IPS-18a (cell line): ENCODE results near the gene CSNK2A1.
"Not testable (repeated sequence)": the region's sequence is repeated elsewhere in the genome, so short reads cannot be mapped to it uniquely, and the experiment has no call there.

Experiments used
- H3K27ac ChIP-seq: one replicate; pipeline ENCODE4 v1.5.1; 2013; ENCODE audit warnings: low read length
- H3K27me3 ChIP-seq: one replicate; pipeline ENCODE4 v1.6.1; 2013; ENCODE audit warnings: mild to moderate bottlenecking, low read length; ENCODE audit not compliant: control insufficient read depth, insufficient read depth
- H3K36me3 ChIP-seq: one replicate; pipeline ENCODE4 v1.6.1; 2013; ENCODE audit warnings: low read depth, low read length; ENCODE audit not compliant: control insufficient read depth
- H3K4me1 ChIP-seq: one replicate; pipeline ENCODE4 v1.6.1; 2013; ENCODE audit warnings: low read depth, low read length; ENCODE audit not compliant: control insufficient read depth
- H3K4me3 ChIP-seq: one replicate; pipeline ENCODE4 v1.5.1; 2013; ENCODE audit warnings: low read length
- H3K9ac ChIP-seq: one replicate; pipeline ENCODE4 v1.6.1; 2013; ENCODE audit warnings: mild to moderate bottlenecking, low read length, moderate library complexity
- H3K9me3 ChIP-seq: one replicate; pipeline ENCODE4 v1.6.1; 2013; ENCODE audit warnings: low read depth, low read length; ENCODE audit not compliant: control insufficient read depth

Gene CSNK2A1

GRCh38 chr20:530321-530720 is 13.3 kb downstream of the CSNK2A1 start:
- Histone ChIP-seq H3K27ac (no peak overlapping the region), H3K9me3 (no peaks in the 10 kb centered on the region), H3K27me3 (no peaks in the 10 kb centered on the region), H3K4me3 (no peak overlapping the region), H3K4me1 (no peaks in the 10 kb centered on the region), H3K36me3 (peaks cover 16% of the 10 kb centered on the region), H3K9ac (no peak overlapping the region)

- Histone ChIP-seq H3K9ac (no peak overlapping the region), H3K9me3 (no peaks in the 10 kb centered on the region), H3K4me1 (no peaks in the 10 kb centered on the region), H3K36me3 (peaks cover 16% of the 10 kb centered on the region), H3K27me3 (no peaks in the 10 kb centered on the region), H3K4me3 (no peak overlapping the region), H3K27ac (no peak overlapping the region)
Observed at GRCh38 chr20:528923-529604, 14.5 kb downstream of the CSNK2A1 start.

- no peak overlapping the region for H3K27ac ChIP-seq
- no peaks in the 10 kb centered on the region for H3K9me3 ChIP-seq
- H3K9ac ChIP-seq: no peak overlapping the region
- H3K4me3 ChIP-seq: no peak overlapping the region
- no peaks in the 10 kb centered on the region for H3K4me1 ChIP-seq
- H3K27me3 ChIP-seq: no peaks in the 10 kb centered on the region
- peaks cover 21% of the 10 kb centered on the region for H3K36me3 ChIP-seq
Observed at GRCh38 chr20:527571-527886, 16.1 kb downstream of the CSNK2A1 start.

GRCh38 chr20:521860-522259 is 21.7 kb downstream of the CSNK2A1 start:
- Histone ChIP-seq H3K9ac (no peak overlapping the region), H3K27ac (no peak overlapping the region), H3K27me3 (no peaks in the 10 kb centered on the region), H3K36me3 (peaks cover 23% of the 10 kb centered on the region), H3K9me3 (no peaks in the 10 kb centered on the region), H3K4me1 (peaks cover 6% of the 10 kb centered on the region), H3K4me3 (no peak overlapping the region)

- no peaks in the 10 kb centered on the region for H3K27me3 ChIP-seq
- no peak overlapping the region for H3K4me3 ChIP-seq
- H3K9me3 ChIP-seq: no peaks in the 10 kb centered on the region
- H3K9ac ChIP-seq: no peak overlapping the region
- H3K4me1 ChIP-seq: peaks cover 6% of the 10 kb centered on the region
- H3K36me3 ChIP-seq: peaks cover 21% of the 10 kb centered on the region
- no peak overlapping the region for H3K27ac ChIP-seq
Observed at GRCh38 chr20:519999-520398, 23.6 kb downstream of the CSNK2A1 start.

- Histone ChIP-seq H3K9ac (no peak overlapping the region), H3K4me3 (no peak overlapping the region), H3K9me3 (no peaks in the 10 kb centered on the region), H3K27me3 (no peaks in the 10 kb centered on the region), H3K27ac (no peak overlapping the region), H3K4me1 (peaks cover 5% of the 10 kb centered on the region), H3K36me3 (peaks cover 18% of the 10 kb centered on the region)
Observed at GRCh38 chr20:517221-517620, 26.4 kb downstream of the CSNK2A1 start.

- Histone ChIP-seq H3K9me3 (no peaks in the 10 kb centered on the region), H3K4me3 (no peak overlapping the region), H3K9ac (no peak overlapping the region), H3K36me3 (peaks cover 13% of the 10 kb centered on the region), H3K27me3 (no peaks in the 10 kb centered on the region), H3K4me1 (peaks cover under 1% of the 10 kb centered on the region), H3K27ac (no peak overlapping the region)
Observed at GRCh38 chr20:516799-517198, 26.8 kb downstream of the CSNK2A1 start.

GRCh38 chr20:515696-516095 is 27.9 kb downstream of the CSNK2A1 start:
- no peaks in the 10 kb centered on the region for H3K27me3 ChIP-seq
- H3K4me3 ChIP-seq: no peak overlapping the region
- H3K36me3 ChIP-seq: peaks cover 6% of the 10 kb centered on the region
- H3K27ac ChIP-seq: no peak overlapping the region
- no peaks in the 10 kb centered on the region for H3K9me3 ChIP-seq
- H3K4me1 ChIP-seq: no peaks in the 10 kb centered on the region
- no peak overlapping the region for H3K9ac ChIP-seq

- Histone ChIP-seq H3K9ac (no peak overlapping the region), H3K27ac (no peak overlapping the region), H3K9me3 (no peaks in the 10 kb centered on the region), H3K27me3 (no peaks in the 10 kb centered on the region), H3K4me3 (no peak overlapping the region), H3K4me1 (no peaks in the 10 kb centered on the region), H3K36me3 (peaks cover 7% of the 10 kb centered on the region)
Observed at GRCh38 chr20:513429-513828, 30.2 kb downstream of the CSNK2A1 start.

- not testable (repeated sequence) for H3K9me3 ChIP-seq, H3K27me3 ChIP-seq, H3K4me1 ChIP-seq, H3K9ac ChIP-seq, H3K27ac ChIP-seq, H3K4me3 ChIP-seq
- H3K36me3 ChIP-seq: peaks cover 31% of the 10 kb centered on the region
Observed at GRCh38 chr20:510328-511057, 33.1 kb downstream of the CSNK2A1 start.

GRCh38 chr20:508364-508787 is 35.2 kb downstream of the CSNK2A1 start:
- H3K4me1 ChIP-seq, H3K9me3 ChIP-seq, H3K4me3 ChIP-seq, H3K27me3 ChIP-seq, H3K9ac ChIP-seq, H3K27ac ChIP-seq: not testable (repeated sequence)
- H3K36me3 ChIP-seq: peaks cover 46% of the 10 kb centered on the region

- Histone ChIP-seq H3K9me3 (no peaks in the 10 kb centered on the region), H3K4me3 (no peak overlapping the region), H3K9ac (no peak overlapping the region), H3K36me3 (peaks cover 51% of the 10 kb centered on the region), H3K27ac (no peak overlapping the region), H3K4me1 (no peaks in the 10 kb centered on the region), H3K27me3 (no peaks in the 10 kb centered on the region)
Observed at GRCh38 chr20:507761-508332, 35.7 kb downstream of the CSNK2A1 start.
